HuH-7 (cell line): ENCODE results near the gene RPP21.
A peak's percentile ranks its signal among the peaks of the same experiment; 100 is the strongest.

ENCODE experiments used
- DNase-seq: peaks from one replicate; pipeline ENCODE4 v3.0.0; 2011; ENCODE audit warnings: low spot score

The RPP21 gene

GRCh38 chr6:30344868-30345671, at the start of gene RPP21:
TSS of gene RPP21 (plus strand) at chr6:30345156. CDS start at chr6:30345172, 16 bp downstream.
- DNase-seq = peak; percentile 84

- no peak for DNase-seq
Observed at GRCh38 chr6:30295837-30296236, 49.1 kb upstream of the RPP21 start.

DNA sequence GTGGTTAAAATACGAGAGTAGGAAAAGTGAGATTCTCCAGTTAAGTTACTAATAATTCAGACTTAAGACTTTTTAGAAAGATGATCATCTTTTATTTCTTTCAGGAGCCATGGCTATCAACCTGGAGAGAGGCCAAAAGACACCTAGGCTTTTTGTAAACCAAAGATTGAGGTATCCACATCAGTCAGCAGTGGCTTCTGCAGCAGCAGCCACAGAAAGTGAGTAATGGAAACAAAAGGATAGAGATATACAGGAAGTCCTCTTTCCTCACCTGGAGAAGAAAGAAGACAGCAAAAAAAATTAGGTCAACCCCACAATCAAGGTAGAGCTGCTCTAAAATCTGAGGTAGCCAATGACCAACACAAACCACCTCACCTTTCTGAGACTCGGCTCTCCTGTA, 41.0 kb upstream of the RPP21 start:
- DNase-seq = no peak

DNA sequence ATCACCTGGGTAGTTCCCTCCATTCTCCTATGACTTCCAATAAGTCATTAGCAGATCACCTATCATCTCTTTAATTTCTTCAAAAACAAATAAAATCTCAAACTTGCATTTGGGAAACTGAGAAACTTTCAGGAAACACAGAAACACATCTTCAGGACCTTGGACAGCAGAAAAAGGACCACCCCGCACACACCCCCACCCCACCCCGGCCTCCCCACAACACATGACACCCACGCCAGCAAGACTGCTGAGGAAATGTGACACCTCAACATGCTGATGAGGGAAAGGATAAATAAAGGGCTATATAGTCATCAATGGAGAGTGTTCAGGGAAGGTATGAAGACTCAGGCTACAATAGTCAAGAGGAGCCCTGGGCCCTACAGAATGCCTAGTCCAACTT, 33.9 kb upstream of the RPP21 start:
- no peak for DNase-seq

DNA sequence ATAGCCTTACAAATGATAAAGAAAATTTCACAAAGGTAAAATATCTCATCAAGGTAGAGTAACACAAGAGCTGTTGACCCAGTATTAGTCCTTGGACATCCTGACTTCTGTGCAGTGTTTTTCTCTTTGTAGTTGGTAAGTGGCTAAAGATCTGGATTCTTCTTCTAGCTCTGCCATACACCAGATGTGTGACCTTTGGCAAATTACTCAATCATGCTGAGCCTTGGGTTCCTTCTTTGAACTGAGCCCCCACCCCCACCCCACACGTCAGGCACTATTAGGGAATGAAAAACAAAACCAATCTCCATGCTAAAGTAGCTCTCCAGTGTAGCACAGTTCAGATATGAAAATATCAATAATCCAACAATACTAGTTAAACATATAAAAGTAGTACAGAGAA, 33.3 kb upstream of the RPP21 start:
- DNase-seq = no peak

GRCh38 chr6:30312266-30312665, 32.7 kb upstream of the RPP21 start:
- DNase-seq = no peak

DNA sequence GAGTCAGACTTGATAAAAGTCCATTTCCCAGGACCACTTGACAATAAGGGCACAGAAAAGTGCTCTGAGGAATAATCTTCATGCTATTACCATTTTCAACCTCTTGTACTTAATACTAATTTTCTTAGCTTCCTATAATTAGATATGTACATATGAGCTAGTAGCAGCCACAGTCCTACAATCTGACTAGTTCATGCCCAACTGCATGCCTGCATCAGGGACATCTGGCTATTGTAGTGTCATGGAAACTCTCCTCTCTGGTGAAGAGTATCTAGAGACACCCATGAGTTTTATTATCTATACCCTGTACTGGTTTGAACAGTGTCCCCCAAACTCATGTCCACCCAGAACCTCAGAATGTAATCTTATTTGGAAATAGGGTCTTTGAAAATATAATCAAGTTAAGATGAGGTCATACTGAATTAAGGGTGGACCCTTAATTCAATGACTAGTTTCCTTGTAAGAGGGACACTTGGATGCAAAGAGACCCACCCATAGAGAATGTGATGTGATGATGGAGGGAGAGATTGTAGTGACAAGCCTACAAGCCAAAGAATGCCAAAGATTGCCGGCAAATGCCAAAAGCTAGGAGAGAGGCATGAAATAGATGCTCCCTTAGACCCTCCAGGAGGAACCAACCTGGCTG, 32.2 kb upstream of the RPP21 start:
- DNase-seq = no peak

- no peak for DNase-seq
Observed at GRCh38 chr6:30315156-30315555, 29.8 kb upstream of the RPP21 start.

- no peak for DNase-seq
Observed at GRCh38 chr6:30317913-30318589, 26.9 kb upstream of the RPP21 start.

DNA sequence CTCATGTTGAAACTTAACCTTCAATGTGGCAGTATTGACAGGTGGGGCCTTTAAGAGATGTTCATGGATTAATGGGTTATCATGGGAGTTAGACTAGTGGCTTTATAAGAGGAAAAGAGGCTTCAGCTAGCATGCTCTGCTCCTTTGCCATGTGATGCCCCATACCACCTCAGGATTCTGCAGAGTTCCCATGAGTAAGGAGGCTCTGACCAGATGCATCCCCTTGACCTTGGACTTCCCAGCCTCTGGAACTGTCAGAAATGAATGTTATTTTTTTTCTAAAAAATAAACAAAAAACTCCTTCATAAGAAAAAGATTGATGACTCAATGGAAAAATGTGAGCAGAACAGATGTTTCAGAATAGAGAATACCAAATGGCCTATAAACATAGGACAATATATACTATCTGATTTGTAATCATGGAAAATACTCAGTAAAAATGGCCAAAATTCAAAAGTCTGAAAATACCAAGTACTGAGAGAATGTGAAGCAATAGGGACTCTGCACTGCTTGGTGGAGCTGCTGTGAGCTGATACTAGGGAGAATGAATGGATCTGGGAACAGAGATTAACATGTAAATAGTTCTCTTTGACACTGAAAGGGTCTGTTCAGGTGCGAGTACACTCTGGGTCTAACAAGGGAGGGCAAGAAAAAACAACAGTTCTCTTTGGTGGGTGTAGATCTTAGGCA, 25.7 kb upstream of the RPP21 start:
- DNase-seq = no peak

- DNase-seq = no peak
Observed at GRCh38 chr6:30321692-30322388, 23.1 kb upstream of the RPP21 start.

GRCh38 chr6:30322527-30323501, 22.1 kb upstream of the RPP21 start:
- no peak for DNase-seq

DNA sequence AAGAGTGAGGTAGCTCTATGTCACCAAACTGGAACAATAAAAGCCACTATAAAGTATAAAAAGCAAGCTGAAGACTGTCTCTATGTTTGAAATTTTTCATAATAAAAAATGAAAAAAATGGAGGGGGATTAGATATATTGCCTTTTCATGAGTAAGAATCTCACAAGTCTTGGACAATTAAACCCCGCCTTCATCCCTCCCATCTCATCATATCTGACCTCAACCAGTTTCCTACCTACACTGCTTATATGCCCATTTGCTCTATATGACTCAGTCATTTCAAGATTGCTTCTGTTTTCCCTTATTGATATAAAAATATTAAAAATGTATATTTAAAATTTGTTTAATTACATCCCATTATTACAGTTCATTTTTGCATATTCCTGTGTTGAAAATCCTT, 21.1 kb upstream of the RPP21 start:
- no peak for DNase-seq

DNA sequence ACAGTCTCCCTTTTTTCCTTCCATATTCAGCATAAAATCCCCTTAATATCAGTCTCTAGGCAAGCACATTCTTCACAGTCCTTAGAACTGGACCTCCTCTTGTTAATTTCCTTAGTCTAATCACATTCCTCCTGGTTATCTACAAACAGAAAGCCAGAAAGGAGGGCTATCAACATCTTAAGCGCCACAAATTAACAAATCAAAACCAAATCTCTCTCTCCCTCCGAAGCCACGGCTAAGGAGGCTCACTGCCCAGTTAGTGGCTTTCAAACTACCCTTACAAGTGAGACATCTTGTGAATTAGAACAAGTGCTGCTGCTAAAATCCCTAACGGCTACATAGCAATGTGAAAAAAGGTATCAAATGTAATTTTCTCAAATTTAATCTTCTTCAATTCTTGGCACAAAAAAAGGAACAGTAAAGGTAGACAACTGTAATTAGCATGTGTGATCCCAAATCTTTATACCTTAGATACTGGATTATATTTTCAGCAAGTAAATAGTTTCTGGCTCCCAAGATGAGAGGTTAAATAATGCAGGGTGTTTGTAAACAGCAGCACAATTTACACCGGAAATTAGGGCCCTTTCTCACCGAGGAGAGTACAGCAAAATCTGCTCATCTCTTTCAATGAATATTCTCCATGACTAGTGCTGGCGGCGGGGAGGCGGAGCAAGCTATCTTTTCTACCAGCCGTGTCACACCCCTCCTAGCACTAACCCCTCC, 19.6 kb upstream of the RPP21 start:
- peak; percentile 57 for DNase-seq

DNA sequence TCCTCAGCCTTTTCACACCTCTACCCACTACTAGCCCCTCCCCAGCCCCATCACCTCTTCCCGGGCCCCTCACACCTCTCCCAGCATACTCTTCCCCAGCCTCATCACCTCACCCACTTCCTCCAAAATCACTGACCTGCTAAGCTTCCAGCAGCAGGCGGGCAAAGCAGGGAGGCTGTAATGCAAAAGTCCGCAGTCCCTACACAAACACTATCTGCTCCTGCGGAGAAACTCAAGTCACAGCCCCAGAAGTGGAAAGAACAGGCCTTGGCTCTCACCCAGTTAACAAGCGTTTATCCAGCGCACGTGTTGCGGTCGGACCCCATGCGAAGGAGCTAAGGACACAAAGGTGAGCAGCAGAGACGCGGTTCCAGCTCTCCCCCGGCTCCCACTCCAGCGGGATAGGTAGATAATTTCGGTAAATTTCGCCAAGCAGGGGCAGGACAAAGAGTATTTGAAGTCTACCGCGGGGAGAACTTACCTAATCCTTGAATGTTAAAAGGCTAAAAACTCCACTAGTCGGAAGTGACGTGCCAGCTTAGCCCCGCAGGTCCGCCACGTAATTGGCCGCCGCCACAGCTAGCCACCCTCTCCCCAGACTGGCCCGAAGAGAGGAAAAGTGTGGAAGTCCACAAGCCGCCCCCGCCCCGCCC, 19.0 kb upstream of the RPP21 start:
- DNase-seq = peak; percentile 65

GRCh38 chr6:30326526-30327231, 18.3 kb upstream of the RPP21 start, which contains the start of gene TRIM39:
TSS of gene TRIM39 (plus strand) at chr6:30326927. CDS start at chr6:30329318, 2,391 bp downstream.
- DNase-seq = peak; percentile 71

DNA sequence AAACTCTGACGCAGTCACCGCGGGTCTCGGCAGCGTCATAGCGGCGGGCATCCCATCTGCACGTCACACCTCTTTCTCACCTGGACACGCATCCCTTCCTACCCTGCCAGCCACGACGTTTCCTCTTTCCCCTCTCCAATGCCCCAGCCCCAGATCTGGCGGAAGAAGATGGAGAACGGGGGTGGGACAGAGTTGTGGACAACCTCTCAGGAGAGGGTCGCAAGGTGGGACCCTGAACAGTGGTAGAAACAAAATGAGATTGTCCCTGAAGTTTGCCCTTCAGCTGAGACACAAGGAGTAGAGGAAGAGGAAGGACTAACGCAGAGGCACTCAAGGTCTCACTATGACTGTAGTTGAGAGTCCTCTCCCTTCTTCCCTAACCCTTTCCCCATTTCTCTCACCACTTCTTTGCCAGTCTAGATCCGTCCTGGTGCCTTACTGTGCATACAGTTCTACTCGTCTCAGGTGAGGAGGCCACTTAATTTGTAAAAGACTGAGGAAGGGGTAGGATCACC, 17.7 kb upstream of the RPP21 start:
- no peak for DNase-seq

- DNase-seq = no peak
Observed at GRCh38 chr6:30328397-30328796, 16.6 kb upstream of the RPP21 start.
